Amniotic epithelial cell (primary cell): Measurements from ENCODE around the gene ZBTB46.
"Not testable (repeated sequence)": the region's sequence is repeated elsewhere in the genome, so short reads cannot be mapped to it uniquely, and the experiment has no call there.

Experiments
- DNase-seq: peaks from one replicate; pipeline ENCODE4 v3.0.0-alpha.2; 2010; ENCODE audit warnings: low read depth

ZBTB46 gene

DNA sequence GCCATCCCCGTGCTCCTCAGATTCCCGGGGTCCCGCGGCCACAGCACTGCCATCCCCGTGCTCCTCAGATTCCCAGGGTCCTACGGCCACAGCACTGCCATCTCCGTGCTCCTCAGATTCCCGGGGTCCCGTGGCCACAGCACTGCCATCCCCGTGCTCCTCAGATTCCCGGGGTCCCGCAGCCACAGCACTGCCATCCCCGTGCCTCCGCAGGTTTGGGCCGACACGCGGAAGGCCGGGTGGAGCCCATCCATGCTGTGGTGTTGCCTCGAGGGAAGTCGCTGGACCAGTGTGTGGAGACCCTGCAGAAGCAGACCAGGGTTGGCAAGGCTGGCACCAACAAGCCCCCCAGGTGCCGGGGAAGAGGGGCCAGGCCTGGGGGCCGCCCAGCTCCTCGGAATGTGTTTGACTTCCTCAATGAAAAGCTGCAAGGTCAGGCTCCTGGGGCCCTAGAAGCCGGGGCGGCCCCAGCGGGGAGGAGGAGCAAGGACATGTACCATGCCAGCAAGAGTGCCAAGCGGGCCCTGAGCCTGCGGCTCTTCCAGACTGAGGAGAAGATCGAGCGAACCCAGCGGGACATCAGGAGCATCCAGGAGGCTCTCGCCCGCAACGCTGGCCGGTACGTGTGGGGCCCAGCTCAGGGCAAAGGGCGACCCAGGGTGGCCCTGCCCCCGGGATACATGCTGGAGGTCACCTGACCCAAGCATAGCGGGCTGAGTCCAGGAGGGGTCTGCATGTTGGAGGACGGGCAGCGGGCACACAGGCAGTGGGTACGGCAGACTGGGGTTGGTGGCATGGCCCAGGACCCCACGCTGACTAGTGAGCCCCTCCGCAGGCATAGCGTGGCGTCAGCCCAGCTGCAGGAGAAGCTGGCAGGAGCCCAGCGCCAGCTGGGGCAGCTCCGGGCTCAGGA, 95.9 kb downstream of the ZBTB46 start:
- DNase-seq, result no peak

GRCh38 chr20:63734111-63734945, 96.7 kb downstream of the ZBTB46 start:
- no peak for DNase-seq

- DNase-seq, result no peak
Measured at GRCh38 chr20:63733579-63734081, 97.4 kb downstream of the ZBTB46 start.

DNA sequence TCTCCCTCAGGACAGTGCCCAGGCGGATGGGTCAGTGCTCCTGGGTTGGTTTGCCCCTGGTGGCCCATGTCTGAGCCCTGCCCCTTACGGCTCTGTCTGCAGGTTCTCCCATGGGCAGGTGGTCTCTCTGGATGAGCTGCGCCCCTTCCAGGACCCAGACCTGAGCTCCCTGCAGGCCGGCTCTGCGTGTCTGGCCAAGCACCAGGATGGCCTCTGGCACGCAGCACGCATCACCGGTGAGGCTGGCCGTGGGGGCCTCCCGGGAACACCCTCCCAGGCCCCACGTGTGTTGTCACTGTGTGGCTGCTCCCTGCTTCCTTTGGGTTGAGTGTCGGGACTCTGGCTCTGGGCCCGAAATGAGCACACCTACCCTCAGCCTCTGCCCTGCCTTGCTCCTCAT, 97.9 kb downstream of the ZBTB46 start:
- DNase-seq, result no peak

GRCh38 chr20:63732118-63733095, 98.7 kb downstream of the ZBTB46 start:
- DNase-seq, result no peak

GRCh38 chr20:63731410-63731809, 99.7 kb downstream of the ZBTB46 start:
- no peak for DNase-seq

DNA sequence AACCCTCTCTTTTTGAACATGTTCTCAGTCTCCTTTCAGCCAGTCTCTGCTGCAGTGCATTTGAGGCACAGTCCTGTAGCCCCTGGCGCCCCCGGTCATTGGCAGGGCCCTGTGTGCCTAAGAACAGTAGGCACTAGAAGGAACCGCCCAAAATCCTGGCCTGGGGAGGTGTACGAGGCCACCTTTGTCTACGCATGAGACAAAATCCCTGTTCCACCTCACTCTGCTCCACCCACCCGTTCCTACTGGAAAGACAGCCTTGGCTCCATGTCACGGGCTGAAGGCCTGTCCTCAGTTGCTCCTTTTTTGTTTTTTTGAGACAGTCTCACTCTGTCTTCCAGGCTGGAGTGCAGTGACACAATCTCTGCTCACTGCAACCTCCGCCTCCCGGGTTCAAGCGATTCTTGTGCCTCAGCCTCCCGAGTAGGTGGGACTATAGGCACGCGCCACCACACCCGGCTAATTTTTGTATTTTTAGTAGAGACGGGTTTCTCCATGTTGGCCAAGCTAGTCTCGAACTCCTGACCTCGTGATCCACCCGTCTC, 100.8 kb downstream of the ZBTB46 start:
- not testable (repeated sequence) for DNase-seq

DNA sequence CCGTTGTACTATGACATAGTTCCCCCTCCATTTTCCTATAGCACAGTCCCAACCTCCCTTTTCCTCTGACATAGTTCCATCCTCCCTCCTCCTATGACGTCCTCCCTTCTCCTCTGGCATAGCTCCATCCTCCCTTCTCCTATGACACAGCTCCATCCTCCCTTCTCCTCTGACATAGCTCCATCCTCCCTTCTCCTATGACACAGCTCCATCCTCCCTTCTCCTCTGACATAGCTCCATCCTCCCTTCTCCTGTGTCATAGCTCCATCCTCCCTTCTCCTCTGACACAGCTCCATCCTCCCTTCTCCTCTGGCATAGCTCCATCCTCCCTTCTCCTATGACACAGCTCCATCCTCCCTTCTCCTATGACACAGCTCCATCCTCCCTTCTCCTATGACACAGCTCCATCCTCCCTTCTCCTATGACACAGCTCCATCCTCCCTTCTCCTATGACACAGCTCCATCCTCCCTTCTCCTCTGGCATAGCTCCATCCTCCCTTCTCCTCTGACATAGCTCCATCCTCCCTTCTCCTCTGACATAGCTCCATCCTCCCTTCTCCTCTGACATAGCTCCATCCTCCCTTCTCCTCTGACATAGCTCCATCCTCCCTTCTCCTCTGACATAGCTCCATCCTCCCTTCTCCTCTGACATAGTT, 108.0 kb downstream of the ZBTB46 start:
- DNase-seq, result peak; percentile 56

GRCh38 chr20:63718996-63719395, 112.1 kb downstream of the ZBTB46 start:
- DNase-seq, result no peak

- no peak for DNase-seq
Measured at GRCh38 chr20:63714858-63715257, 116.2 kb downstream of the ZBTB46 start.

DNA sequence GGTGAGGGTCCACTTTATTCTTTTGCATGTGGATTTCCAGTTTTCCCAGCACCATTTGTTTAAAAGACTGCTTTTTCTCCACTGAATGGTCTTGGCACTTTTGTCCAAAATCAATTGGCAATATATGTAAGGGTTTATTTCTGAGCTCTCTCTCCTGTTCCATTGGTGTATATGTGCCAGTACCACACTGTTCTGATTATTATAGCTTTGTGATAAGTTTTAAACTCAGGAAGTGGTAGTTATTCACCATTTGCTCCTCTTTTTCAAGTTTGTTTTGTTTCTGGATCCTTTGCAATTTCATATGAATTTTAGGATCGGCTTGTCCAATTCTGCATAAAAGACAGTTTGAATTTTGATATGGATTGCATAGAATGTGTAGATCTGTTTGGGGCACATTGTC, 118.9 kb downstream of the ZBTB46 start:
- no peak for DNase-seq

GRCh38 chr20:63711085-63711645, 119.9 kb downstream of the ZBTB46 start:
- DNase-seq, result no peak

- DNase-seq, result no peak
Measured at GRCh38 chr20:63709149-63709527, 121.9 kb downstream of the ZBTB46 start.

GRCh38 chr20:63708301-63709148, 122.5 kb downstream of the ZBTB46 start:
- DNase-seq, result no peak

DNA sequence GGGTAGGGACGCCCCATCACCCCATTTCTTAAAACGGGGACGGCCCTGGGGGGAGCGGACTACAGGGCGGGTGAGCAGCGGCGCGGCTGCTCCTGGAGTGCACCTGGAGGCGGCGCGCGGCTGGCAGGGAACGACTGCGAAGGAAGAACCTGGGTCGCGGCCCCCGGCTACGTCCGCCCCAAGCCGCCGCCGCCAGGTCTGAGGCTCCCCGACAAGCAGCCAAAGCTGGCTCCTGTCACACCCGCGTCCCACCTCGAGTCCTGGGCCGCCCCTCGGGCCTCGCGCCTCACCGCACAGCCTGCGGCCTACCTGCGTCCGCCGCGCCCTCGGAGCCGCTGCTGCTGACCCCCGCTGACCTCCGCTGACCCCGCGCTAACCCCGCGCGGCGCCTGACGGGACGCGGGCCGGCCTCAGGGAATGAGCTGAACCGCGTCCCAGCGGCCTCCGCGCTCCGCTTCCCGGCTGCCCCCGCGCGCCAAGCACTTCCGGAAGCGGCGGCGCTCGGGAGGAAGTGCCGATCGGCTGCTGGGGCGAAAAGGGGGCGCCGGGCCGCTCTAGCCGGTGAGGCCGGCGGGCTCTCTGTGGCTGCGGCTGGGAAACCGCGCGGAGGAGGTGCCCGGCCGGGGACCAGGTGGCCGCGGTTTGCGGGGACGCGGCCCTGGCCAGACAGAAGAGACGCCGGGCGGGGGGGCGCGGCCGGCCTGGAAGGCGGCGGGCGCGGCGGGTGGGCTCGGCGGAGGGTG, 123.3 kb downstream of the ZBTB46 start, which contains the start of the genes ARFRP1 and ZGPAT:
Gene ARFRP1, minus strand, starts transcription at position 419 of the 743 bp plus-strand sequence. CDS start 885 bp downstream, outside the sequence.
Gene ZGPAT, plus strand, starts transcription at position 482 of the 743 bp plus-strand sequence. CDS start 542 bp downstream, outside the sequence.
- peak; percentile 80 for DNase-seq

GRCh38 chr20:63706852-63707557, 124.1 kb downstream of the ZBTB46 start:
- peak; percentile 51 for DNase-seq

DNA sequence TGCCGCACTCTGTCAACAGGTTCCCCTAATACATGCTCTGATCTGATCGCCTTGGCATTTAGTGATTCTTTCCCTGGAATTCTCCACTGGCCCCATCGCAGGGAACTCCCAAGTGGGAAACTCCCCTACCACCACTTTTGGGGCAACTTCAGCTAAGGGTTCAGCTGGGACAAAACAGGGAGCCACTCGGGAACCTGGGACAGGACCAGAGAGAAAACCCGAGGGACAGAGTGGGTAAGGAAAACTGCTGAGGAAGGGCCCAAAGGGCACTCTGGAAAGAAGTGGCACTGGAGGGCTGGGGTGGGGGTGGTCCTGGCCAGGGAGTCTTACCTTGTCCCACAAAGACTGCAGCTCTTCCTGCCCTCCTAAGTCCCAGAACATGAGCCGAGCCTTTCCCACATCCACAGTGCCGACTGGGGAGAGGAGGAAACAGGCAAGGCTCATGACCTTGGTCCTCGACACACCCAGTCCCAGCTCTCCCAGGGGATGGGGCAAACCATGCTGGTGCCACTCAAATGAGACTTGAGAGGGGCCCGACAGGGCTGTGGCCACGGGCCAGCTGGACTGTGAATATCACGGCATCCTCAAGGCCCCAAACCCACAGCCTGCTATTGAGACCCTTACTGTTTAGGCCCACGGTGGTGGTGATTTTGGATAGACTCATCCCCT, 124.9 kb downstream of the ZBTB46 start:
- DNase-seq, result no peak
